ENCODE results near the gene HVCN1.
A peak's percentile ranks its signal among the peaks of the same experiment; 100 is the strongest.

HVCN1 gene

GRCh38 chr12:110732572-110732971 is 43.7 kb upstream of the HVCN1 start:
- no peak for TF ChIP-seq HIC1 (tag by site-specific recombination; IDR thresholded peaks at IDR 0.05)
- no peak for TF ChIP-seq SP3 (tag by site-specific recombination; IDR thresholded peaks at IDR 0.05)
- TF ChIP-seq, protein P1, sequence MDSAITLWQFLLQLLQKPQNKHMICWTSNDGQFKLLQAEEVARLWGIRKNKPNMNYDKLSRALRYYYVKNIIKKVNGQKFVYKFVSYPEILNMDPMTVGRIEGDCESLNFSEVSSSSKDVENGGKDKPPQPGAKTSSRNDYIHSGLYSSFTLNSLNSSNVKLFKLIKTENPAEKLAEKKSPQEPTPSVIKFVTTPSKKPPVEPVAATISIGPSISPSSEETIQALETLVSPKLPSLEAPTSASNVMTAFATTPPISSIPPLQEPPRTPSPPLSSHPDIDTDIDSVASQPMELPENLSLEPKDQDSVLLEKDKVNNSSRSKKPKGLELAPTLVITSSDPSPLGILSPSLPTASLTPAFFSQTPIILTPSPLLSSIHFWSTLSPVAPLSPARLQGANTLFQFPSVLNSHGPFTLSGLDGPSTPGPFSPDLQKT (IDR thresholded peaks at IDR 0.05; ENCODE audit: borderline replicate concordance, low read depth, low read length): no peak
- no peak for TF ChIP-seq EGR2 (tag by site-specific recombination; IDR thresholded peaks at IDR 0.05; ENCODE audit: low read depth)
- TF ChIP-seq ZNF449 (tag by site-specific recombination; IDR thresholded peaks at IDR 0.05): no peak
- TF ChIP-seq ZNF658 (tag by site-specific recombination; IDR thresholded peaks at IDR 0.05): no peak
- no peak for TF ChIP-seq ZNF148 (tag by site-specific recombination; IDR thresholded peaks at IDR 0.05; ENCODE audit: borderline replicate concordance)
- no peak for TF ChIP-seq SP2 (tag by site-specific recombination; IDR thresholded peaks at IDR 0.05)
- no peak for TF ChIP-seq GLI4 (tag by site-specific recombination; IDR thresholded peaks at IDR 0.05)
- TF ChIP-seq, protein P2, sequence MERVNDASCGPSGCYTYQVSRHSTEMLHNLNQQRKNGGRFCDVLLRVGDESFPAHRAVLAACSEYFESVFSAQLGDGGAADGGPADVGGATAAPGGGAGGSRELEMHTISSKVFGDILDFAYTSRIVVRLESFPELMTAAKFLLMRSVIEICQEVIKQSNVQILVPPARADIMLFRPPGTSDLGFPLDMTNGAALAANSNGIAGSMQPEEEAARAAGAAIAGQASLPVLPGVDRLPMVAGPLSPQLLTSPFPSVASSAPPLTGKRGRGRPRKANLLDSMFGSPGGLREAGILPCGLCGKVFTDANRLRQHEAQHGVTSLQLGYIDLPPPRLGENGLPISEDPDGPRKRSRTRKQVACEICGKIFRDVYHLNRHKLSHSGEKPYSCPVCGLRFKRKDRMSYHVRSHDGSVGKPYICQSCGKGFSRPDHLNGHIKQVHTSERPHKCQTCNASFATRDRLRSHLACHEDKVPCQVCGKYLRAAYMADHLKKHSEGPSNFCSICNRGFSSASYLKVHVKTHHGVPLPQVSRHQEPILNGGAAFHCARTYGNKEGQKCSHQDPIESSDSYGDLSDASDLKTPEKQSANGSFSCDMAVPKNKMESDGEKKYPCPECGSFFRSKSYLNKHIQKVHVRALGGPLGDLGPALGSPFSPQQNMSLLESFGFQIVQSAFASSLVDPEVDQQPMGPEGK (tag by site-specific recombination; IDR thresholded peaks at IDR 0.05): no peak
- CTCF ChIA-PET: interaction anchor here (0.6 kb wide), 1 partner anchor 118 kb away, joined by 3 read pairs; no protein-coding TSS in a partner anchor
- peaks cover 14% of the 10 kb centered on the region for H3K4me1 ChIP-seq (ENCODE audit: control insufficient read depth, insufficient read depth, low read length)
- H3K9me3 ChIP-seq (ENCODE audit: control insufficient read depth, insufficient read depth, low read depth, low read length): no peaks in the 10 kb centered on the region
- POLR2A ChIA-PET: no interaction called here
- H3K27ac ChIP-seq (ENCODE audit: extremely low read depth, low read depth, low read length): no peak overlapping the region
- H3K36me3 ChIP-seq (ENCODE audit: control insufficient read depth in 2 of 2, insufficient read depth in 1 of 2, low read length in 2 of 2): peaks cover 62 to 64% of the 10 kb centered on the region in 2 experiments
- H3K4me3 ChIP-seq (ENCODE audit: low read depth, low read length): no peak overlapping the region

DNA sequence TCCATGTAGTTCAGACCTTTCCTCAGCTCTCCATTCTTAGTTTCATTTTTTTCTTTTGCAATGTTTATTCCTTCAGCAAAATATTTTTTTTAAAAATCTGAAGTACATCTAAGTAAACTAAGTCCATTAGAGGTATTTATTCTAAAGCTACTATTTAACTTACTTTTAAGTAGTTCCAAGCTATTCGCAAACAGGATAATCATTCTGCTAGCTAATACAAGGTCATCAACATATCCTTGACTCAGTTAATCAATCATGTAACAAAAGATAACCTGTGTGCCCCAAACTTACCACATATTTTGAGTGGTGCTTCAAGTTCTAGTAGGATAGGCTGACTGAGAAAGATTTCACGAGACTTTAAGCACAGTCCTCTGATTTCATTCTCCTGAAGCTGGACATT is 42.6 kb upstream of the HVCN1 start:
- POLR2A ChIA-PET: interaction anchor here (0.6 to 1.6 kb wide), 3 partner anchors 10 to 27 kb away, joined by 3 to 5 read pairs (median 3); partner anchors contain the start of gene PPP1CC
- CTCF ChIA-PET: interaction anchor here (0.5 to 0.8 kb wide), 4 partner anchors 10 to 582 kb away, joined by 3 to 5 read pairs (median 3); no protein-coding TSS in a partner anchor
- H3K36me3 ChIP-seq (ENCODE audit: control insufficient read depth in 2 of 2, insufficient read depth in 1 of 2, low read length in 2 of 2): peaks cover 71 to 74% of the 10 kb centered on the region in 2 experiments

More for the DNA sequence above, 42.6 kb upstream of the HVCN1 start:
- 0 out of 2 replicates have a peak, but pooled peaks have one; percentile 17 for TF ChIP-seq ZNF660 (tag by site-specific recombination; IDR thresholded peaks at IDR 0.05)
- no peak for TF ChIP-seq ZNF837 (tag by site-specific recombination; IDR thresholded peaks at IDR 0.05)
- no peak for TF ChIP-seq PBX3 (CRISPR knock-in tag; IDR thresholded peaks at IDR 0.05)
- no peak for TF ChIP-seq FEZF1 (tag by site-specific recombination; IDR thresholded peaks at IDR 0.05)
- TF ChIP-seq, protein P3, sequence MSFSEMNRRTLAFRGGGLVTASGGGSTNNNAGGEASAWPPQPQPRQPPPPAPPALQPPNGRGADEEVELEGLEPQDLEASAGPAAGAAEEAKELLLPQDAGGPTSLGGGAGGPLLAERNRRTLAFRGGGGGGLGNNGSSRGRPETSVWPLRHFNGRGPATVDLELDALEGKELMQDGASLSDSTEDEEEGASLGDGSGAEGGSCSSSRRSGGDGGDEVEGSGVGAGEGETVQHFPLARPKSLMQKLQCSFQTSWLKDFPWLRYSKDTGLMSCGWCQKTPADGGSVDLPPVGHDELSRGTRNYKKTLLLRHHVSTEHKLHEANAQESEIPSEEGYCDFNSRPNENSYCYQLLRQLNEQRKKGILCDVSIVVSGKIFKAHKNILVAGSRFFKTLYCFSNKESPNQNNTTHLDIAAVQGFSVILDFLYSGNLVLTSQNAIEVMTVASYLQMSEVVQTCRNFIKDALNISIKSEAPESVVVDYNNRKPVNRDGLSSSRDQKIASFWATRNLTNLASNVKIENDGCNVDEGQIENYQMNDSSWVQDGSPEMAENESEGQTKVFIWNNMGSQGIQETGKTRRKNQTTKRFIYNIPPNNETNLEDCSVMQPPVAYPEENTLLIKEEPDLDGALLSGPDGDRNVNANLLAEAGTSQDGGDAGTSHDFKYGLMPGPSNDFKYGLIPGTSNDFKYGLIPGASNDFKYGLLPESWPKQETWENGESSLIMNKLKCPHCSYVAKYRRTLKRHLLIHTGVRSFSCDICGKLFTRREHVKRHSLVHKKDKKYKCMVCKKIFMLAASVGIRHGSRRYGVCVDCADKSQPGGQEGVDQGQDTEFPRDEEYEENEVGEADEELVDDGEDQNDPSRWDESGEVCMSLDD (tag by site-specific recombination; IDR thresholded peaks at IDR 0.05): no peak
- peaks cover 12% of the 10 kb centered on the region for H3K4me1 ChIP-seq (ENCODE audit: control insufficient read depth, insufficient read depth, low read length)
- no peaks in the 10 kb centered on the region for H3K9me3 ChIP-seq (ENCODE audit: control insufficient read depth, insufficient read depth, low read depth, low read length)
- H3K27ac ChIP-seq (ENCODE audit: extremely low read depth, low read depth, low read length): no peak overlapping the region
- H3K4me3 ChIP-seq (ENCODE audit: low read depth, low read length): no peak overlapping the region
